CD4-positive, alpha-beta T cell (primary cell): Measurements from ENCODE around the gene ISCA2. TPM values are rescaled to one million over a fixed set of nuclear protein-coding genes. Genes with fewer than 3 reads are reported as not detected.

Experiments used
- ATAC-seq: fragments of 200-7000 bp; cut with Tn5 transposase; one replicate; pipeline ENCODE4 v1.10.0; 2022; ENCODE audit warnings: mild to moderate bottlenecking; ENCODE audit not compliant: poor library complexity
- CTCF ChIA-PET: fragments of 350-600 bp; sonication (Branson Sonifier 250); formaldehyde crosslinking; loops from one replicate; lab custom pipeline; 2021; ENCODE audit warnings: antibody characterized with exemption, inconsistent platforms; lab: Charles Lee
- POLR2A ChIA-PET: fragments of 350-600 bp; sonication (Branson Sonifier 250); formaldehyde crosslinking; loops from one replicate; lab custom pipeline; 2021; ENCODE audit warnings: antibody characterized with exemption, inconsistent platforms; lab: Charles Lee
- DNase-seq, 14 experiments: peaks; one replicate each; pipeline ENCODE4 v3.0.0-alpha.2; 2013 to 2020; ENCODE audit warnings: mixed read lengths in 2 of 14
- H3K27ac ChIP-seq, 2 donors: one replicate each; pipeline versions ENCODE4 v1.5.1 to v1.7.0; 2013; ENCODE audit warnings: low read length in 2 of 2, low read depth in 1 of 2, mild to moderate bottlenecking in 1 of 2
- H3K27me3 ChIP-seq, 2 experiments: 1 replicate in 1 of 2; 2 replicates in 1 of 2; pipeline versions ENCODE4 v1.6.1 to v1.7.0; 2013; ENCODE audit warnings: low read length in 2 of 2, control low read depth in 1 of 2, mild to moderate bottlenecking in 1 of 2, moderate library complexity in 1 of 2; ENCODE audit not compliant: insufficient read depth in 2 of 2, control insufficient read depth in 1 of 2
- H3K36me3 ChIP-seq: one replicate; pipeline ENCODE4 v1.6.1; 2013; ENCODE audit warnings: low read length, control low read depth; ENCODE audit not compliant: insufficient read depth
- H3K4me1 ChIP-seq: one replicate; pipeline ENCODE4 v1.6.1; 2013; ENCODE audit warnings: low read length, control low read depth; ENCODE audit not compliant: insufficient read depth
- H3K4me3 ChIP-seq: one replicate; pipeline ENCODE4 v1.5.1; 2013; ENCODE audit warnings: mild to moderate bottlenecking, low read length, moderate library complexity
- H3K9me3 ChIP-seq, 2 experiments: 1 replicate in 1 of 2; 2 replicates in 1 of 2; pipeline versions ENCODE4 v1.6.1 to v1.7.0; 2013; ENCODE audit warnings: low read length in 2 of 2, mild to moderate bottlenecking in 2 of 2, control low read depth in 1 of 2, moderate library complexity in 1 of 2; ENCODE audit not compliant: control insufficient read depth in 1 of 2, insufficient read depth in 1 of 2
- H3K27ac Mint-ChIP-seq: one replicate; pipeline ENCODE4 v1.8.0; 2020; ENCODE audit warnings: mixed read lengths
- H3K27me3 Mint-ChIP-seq: one replicate; pipeline ENCODE4 v1.8.0; 2021; ENCODE audit warnings: mixed read lengths
- H3K36me3 Mint-ChIP-seq: one replicate; pipeline ENCODE4 v1.8.0; 2021; ENCODE audit warnings: low read depth, mixed read lengths
- H3K4me1 Mint-ChIP-seq: one replicate; pipeline ENCODE4 v1.8.0; 2021; ENCODE audit warnings: low read depth, mixed read lengths
- H3K4me3 Mint-ChIP-seq: one replicate; pipeline ENCODE4 v1.8.0; 2020; ENCODE audit warnings: mild to moderate bottlenecking, mixed read lengths
- H3K9me3 Mint-ChIP-seq: one replicate; pipeline ENCODE4 v1.8.0; 2020; ENCODE audit warnings: mixed read lengths
- CTCF ChIP-seq: fragments of 200-600 bp; IDR thresholded peaks from one replicate; pipeline ENCODE4 v1.8.0; 2022; ENCODE audit warnings: antibody characterized with exemption, mild to moderate bottlenecking
- intact Hi-C, 2 experiments: fragments of 100-400 bp; cut with DNase I in 1 of 2; cut with micrococcal nuclease in 1 of 2; formaldehyde crosslinking; loops; one replicate each; pipeline versions ENCODE4 v1.15.1 to v1.9.0; 2023 to 2025; cut with DNase I, micrococcal nuclease
- total RNA-seq, 174 experiments: library from RNA in 2 of 174; stranded (reverse) in 2 of 174; gene quantifications; one replicate each; pipeline ENCODE4 v1.2.3 and lab custom pipeline; 2021 to 2026

Gene ISCA2
- total RNA-seq, 2 experiments from 2014 or later, result 22.5 to 23.7 TPM

- peaks cover 13% of the 10 kb centered on the region for H3K27me3 Mint-ChIP-seq
- Histone ChIP-seq H3K9me3 (no peaks in the 10 kb centered on the region), H3K27me3 (peaks cover 0 to 6% of the 10 kb centered on the region in 2 experiments), H3K36me3 (no peaks in the 10 kb centered on the region), H3K4me3 (no peak overlapping the region), H3K27ac (no peak overlapping the region), H3K4me1 (no peaks in the 10 kb centered on the region)
- ChIA-PET CTCF (no interaction called here), POLR2A (no interaction called here)
- no peaks in the 10 kb centered on the region for H3K36me3 Mint-ChIP-seq
- H3K4me1 Mint-ChIP-seq, result no peaks in the 10 kb centered on the region
- no peak for TF ChIP-seq CTCF
- no peak overlapping the region for H3K4me3 Mint-ChIP-seq
- no peak overlapping the region for H3K27ac Mint-ChIP-seq
- DNase-seq (no peak), ATAC-seq (no peak)
- no peaks in the 10 kb centered on the region for H3K9me3 Mint-ChIP-seq
- intact Hi-C loops, result no loop called here
Observed at GRCh38 chr14:74507840-74508239, 14.3 kb downstream of the ISCA2 start.

GRCh38 chr14:74508292-74508731 is 14.7 kb downstream of the ISCA2 start:
- POLR2A ChIA-PET, result no interaction called here

GRCh38 chr14:74508844-74509428 is 15.4 kb downstream of the ISCA2 start:
- Histone ChIP-seq H3K9me3 (no peaks in the 10 kb centered on the region), H3K4me1 (no peaks in the 10 kb centered on the region), H3K27ac (no peak overlapping the region), H3K4me3 (no peak overlapping the region), H3K36me3 (no peaks in the 10 kb centered on the region), H3K27me3 (peaks cover 0 to 6% of the 10 kb centered on the region in 2 experiments)
- no peaks in the 10 kb centered on the region for H3K36me3 Mint-ChIP-seq
- H3K4me3 Mint-ChIP-seq, result no peak overlapping the region
- peaks cover 14% of the 10 kb centered on the region for H3K27me3 Mint-ChIP-seq
- DNase-seq, result no peak
- H3K9me3 Mint-ChIP-seq, result no peaks in the 10 kb centered on the region
- TF ChIP-seq CTCF, result no peak
- ChIA-PET POLR2A (no interaction called here), CTCF (no interaction called here)
- no peaks in the 10 kb centered on the region for H3K4me1 Mint-ChIP-seq
- ATAC-seq, result no peak
- no peak overlapping the region for H3K27ac Mint-ChIP-seq
- intact Hi-C loops, result no loop called here

More at GRCh38 chr14:74508292-74508731, 14.7 kb downstream of the ISCA2 start:
- H3K27ac Mint-ChIP-seq, result no peak overlapping the region
- no peak for TF ChIP-seq CTCF
- DNase-seq (no peak), ATAC-seq (no peak)
- intact Hi-C loops, result no loop called here
- Histone ChIP-seq H3K4me1 (no peaks in the 10 kb centered on the region), H3K27me3 (peaks cover 0 to 6% of the 10 kb centered on the region in 2 experiments), H3K4me3 (no peak overlapping the region), H3K9me3 (no peaks in the 10 kb centered on the region), H3K36me3 (no peaks in the 10 kb centered on the region), H3K27ac (no peak overlapping the region)
- no peak overlapping the region for H3K4me3 Mint-ChIP-seq
- H3K36me3 Mint-ChIP-seq, result no peaks in the 10 kb centered on the region
- no peaks in the 10 kb centered on the region for H3K4me1 Mint-ChIP-seq
- peaks cover 14% of the 10 kb centered on the region for H3K27me3 Mint-ChIP-seq
- H3K9me3 Mint-ChIP-seq, result no peaks in the 10 kb centered on the region
- CTCF ChIA-PET, result no interaction called here
